A549 (cell line): ENCODE results near the gene EEFSEC. TPM values are rescaled to one million over a fixed set of nuclear protein-coding genes. Genes with fewer than 3 reads are reported as not detected.

ENCODE experiments used
- ATAC-seq, 2 experiments: fragments of 200-7000 bp in 1 of 2; fragments of >200 bp in 1 of 2; cut with Nextera tagmentation in 1 of 2; cut with Tn5 transposase in 1 of 2; 3 replicates each; pipeline versions ENCODE4 v1.8.0 to v1.9.1; 2018 to 2020; ENCODE audit warnings: mild to moderate bottlenecking in 1 of 2, moderate library complexity in 1 of 2
- CTCF ChIA-PET: fragments of 300-600 bp; sonication (Branson Sonifier 250); formaldehyde crosslinking; extraction: SDS; loops from one replicate; lab custom pipeline; 2021; ENCODE audit warnings: antibody characterized with exemption, inconsistent platforms; lab: Yijun Ruan, JAX
- POLR2A ChIA-PET: fragments of 350-600 bp; formaldehyde crosslinking; extraction: SDS; loops from one replicate; lab custom pipeline; 2021; ENCODE audit warnings: antibody characterized with exemption, inconsistent platforms; lab: Yijun Ruan, JAX
- DNase-seq, 2 experiments: peaks; one replicate each; pipeline versions ENCODE4 v3.0.0 to v3.0.0-alpha.2; 2011 to 2016; ENCODE audit warnings: low read depth in 1 of 2, low spot score in 1 of 2
- FAIRE-seq: peaks from 2 replicates; lab custom pipeline; 2011; peaks lifted over from hg19 to GRCh38; lab: Jason Lieb, UNC
- H3K27ac ChIP-seq, 2 experiments: fragments of >200 bp; sonication (Bioruptor Twin); formaldehyde crosslinking; 3 replicates each; pipeline ENCODE4 v1.5.1; 2016 to 2017
- H3K4me1 ChIP-seq: fragments of >200 bp; sonication (Bioruptor Twin); formaldehyde crosslinking; 3 replicates; pipeline ENCODE4 v1.6.1; 2016
- H3K4me2 ChIP-seq: fragments of >200 bp; sonication (Bioruptor Twin); formaldehyde crosslinking; 3 replicates; pipeline ENCODE4 v1.6.1; 2016
- H3K4me3 ChIP-seq: fragments of >200 bp; sonication (Bioruptor Twin); formaldehyde crosslinking; 3 replicates; pipeline ENCODE4 v1.5.1; 2016
- H3K9me3 ChIP-seq: fragments of >200 bp; sonication (Bioruptor Twin); formaldehyde crosslinking; 3 replicates; pipeline ENCODE4 v1.6.1; 2016
- CEBPB ChIP-seq, 2 experiments: fragments of >200 bp in 1 of 2; sonication (Bioruptor Twin) in 1 of 2; formaldehyde crosslinking in 1 of 2; IDR thresholded peaks; 2 replicates each; pipeline ENCODE4 v1.6.1; 2012 to 2016
- CHD4 ChIP-seq: fragments of 200-600 bp; sonication (generic); IDR thresholded peaks from 2 replicates; pipeline ENCODE4 v1.6.1; 2016; ENCODE audit warnings: antibody characterized with exemption, mild to moderate bottlenecking, borderline replicate concordance
- E2F6 ChIP-seq: IDR thresholded peaks from 2 replicates; pipeline ENCODE4 v1.6.1; 2012; ENCODE audit warnings: low read depth, borderline replicate concordance
- EHF ChIP-seq: fragments of 250-450 bp; sonication (Bioruptor Pico); IDR thresholded peaks from 2 replicates; pipeline ENCODE4 v1.5.0; 2020; ENCODE audit warnings: mild to moderate bottlenecking
- EHMT2 ChIP-seq: fragments of 200-600 bp; sonication (generic); IDR thresholded peaks from 2 replicates; pipeline ENCODE4 v1.6.1; 2016; ENCODE audit warnings: antibody characterized with exemption, low read depth, mild to moderate bottlenecking, moderate library complexity
- ESRRA ChIP-seq: fragments of 150-350 bp; IDR thresholded peaks from 2 replicates; pipeline ENCODE4 v1.6.1; 2014; ENCODE audit warnings: mild to moderate bottlenecking, low read length, borderline replicate concordance
- GATA3 ChIP-seq: IDR thresholded peaks from 2 replicates; pipeline ENCODE4 v1.6.1; 2012; ENCODE audit warnings: borderline replicate concordance
- HEYL ChIP-seq: fragments of 250-450 bp; sonication (Bioruptor Pico); IDR thresholded peaks from 2 replicates; pipeline ENCODE4 v1.8.0; 2021; ENCODE audit warnings: mild to moderate bottlenecking, moderate library complexity
- HMGXB4 ChIP-seq: fragments of 250-450 bp; sonication (Bioruptor Pico); IDR thresholded peaks from 2 replicates; pipeline ENCODE4 v1.5.0; 2021; ENCODE audit warnings: mild to moderate bottlenecking, moderate library complexity, borderline replicate concordance
- HOXA7 ChIP-seq: fragments of 250-450 bp; sonication (Bioruptor Pico); IDR thresholded peaks from 2 replicates; pipeline ENCODE4 v1.5.0; 2020; ENCODE audit warnings: mild to moderate bottlenecking, moderate library complexity
- HOXB13 ChIP-seq: fragments of 250-450 bp; sonication (Bioruptor Pico); IDR thresholded peaks from 2 replicates; pipeline ENCODE4 v1.5.0; 2020; ENCODE audit warnings: low read depth, mild to moderate bottlenecking, moderate library complexity
- HOXB5 ChIP-seq: fragments of 250-450 bp; sonication (Bioruptor Pico); IDR thresholded peaks from 2 replicates; pipeline ENCODE4 v1.5.0; 2020; ENCODE audit warnings: mild to moderate bottlenecking, moderate library complexity
- JUN ChIP-seq, 2 experiments: fragments of >200 bp; sonication (Bioruptor Twin); formaldehyde crosslinking; IDR thresholded peaks; 2 replicates in 1 of 2; 3 replicates in 1 of 2; pipeline ENCODE4 v1.6.1; 2016 to 2017
- KDM5A ChIP-seq: fragments of 200-600 bp; sonication (generic); IDR thresholded peaks from 2 replicates; pipeline ENCODE4 v1.6.1; 2016; ENCODE audit warnings: antibody characterized with exemption, mild to moderate bottlenecking
- MAFK ChIP-seq: fragments of 450-650 bp; IDR thresholded peaks from 2 replicates; pipeline ENCODE4 v1.6.1; 2014; ENCODE audit not compliant: partially characterized antibody
- NR3C1 ChIP-seq: fragments of >200 bp; sonication (Bioruptor Twin); formaldehyde crosslinking; IDR thresholded peaks from 3 replicates; pipeline ENCODE4 v1.6.1; 2017
- POLR2A ChIP-seq: IDR thresholded peaks from 2 replicates; pipeline ENCODE4 v1.6.1; 2012; ENCODE audit warnings: mild to moderate bottlenecking, low read length
- RARB ChIP-seq: fragments of 250-450 bp; sonication (Bioruptor Pico); IDR thresholded peaks from 2 replicates; pipeline ENCODE4 v1.8.0; 2021; ENCODE audit warnings: mild to moderate bottlenecking, moderate library complexity
- RCOR1 ChIP-seq: fragments of 150-350 bp; IDR thresholded peaks from 2 replicates; pipeline ENCODE4 v1.6.1; 2014; ENCODE audit warnings: antibody characterized with exemption, low read length, low read depth
- SMC3 ChIP-seq: fragments of >200 bp; sonication (Bioruptor Twin); formaldehyde crosslinking; IDR thresholded peaks from 3 replicates; pipeline ENCODE4 v1.6.1; 2018; ENCODE audit warnings: inconsistent platforms
- ZC3H11A ChIP-seq: fragments of 450-650 bp; IDR thresholded peaks from 2 replicates; pipeline ENCODE4 v1.6.1; 2014; ENCODE audit warnings: antibody characterized with exemption, mild to moderate bottlenecking
- ZFP36 ChIP-seq: fragments of 450-650 bp; IDR thresholded peaks from 2 replicates; pipeline ENCODE4 v1.6.1; 2014; ENCODE audit warnings: borderline replicate concordance; ENCODE audit not compliant: partially characterized antibody
- ZSCAN20 ChIP-seq: fragments of 250-450 bp; sonication (Bioruptor Pico); IDR thresholded peaks from 2 replicates; pipeline ENCODE4 v1.8.0; 2022; ENCODE audit warnings: mild to moderate bottlenecking, moderate library complexity
- WGBS: methylation state at CpG from one replicate; pipeline ENCODE4 v1.1.6; 2017; ENCODE audit errors: missing lambda C conversion rate; 5-methylcytosine and 5-hydroxymethylcytosine counted together
- polyA plus RNA-seq, 4 experiments: library from polyadenylated mRNA; depleted of rRNA in 3 of 4; stranded (reverse); fragments of >200 nt; fragmentation: RNase III in 1 of 4; extraction: RNeasy Plus Mini Kit Qiagen cat#74134 plus additional on column Dnase treatment in 1 of 4; gene quantifications; 2 replicates in 3 of 4; 3 replicates in 1 of 4; pipeline ENCODE4 v1.2.3, GENCODE V29; 2011 to 2017
- TF ChIP-seq, protein P1 (sequence below): fragments of 250-450 bp; sonication (Bioruptor Pico); IDR thresholded peaks from 2 replicates; pipeline ENCODE4 v1.5.0; 2020; ENCODE audit warnings: low read depth, mild to moderate bottlenecking, moderate library complexity
- TF ChIP-seq, protein P2 (sequence below): fragments of 200-600 bp; sonication (generic); IDR thresholded peaks from 2 replicates; pipeline ENCODE4 v1.6.1; 2016; ENCODE audit warnings: antibody characterized with exemption, mild to moderate bottlenecking, moderate library complexity
- TF ChIP-seq, protein P3 (sequence below): fragments of >200 bp; sonication (Bioruptor Twin); formaldehyde crosslinking; IDR thresholded peaks from 3 replicates; pipeline ENCODE4 v1.5.1; 2016
- TF ChIP-seq, protein P4 (sequence below): IDR thresholded peaks from 2 replicates; pipeline ENCODE4 v1.6.1; 2012

EEFSEC gene
- polyA plus RNA-seq, 2 of the 4 experiments (the other 2 are of a cell fraction), result 6.9 to 7.3 TPM

DNA sequence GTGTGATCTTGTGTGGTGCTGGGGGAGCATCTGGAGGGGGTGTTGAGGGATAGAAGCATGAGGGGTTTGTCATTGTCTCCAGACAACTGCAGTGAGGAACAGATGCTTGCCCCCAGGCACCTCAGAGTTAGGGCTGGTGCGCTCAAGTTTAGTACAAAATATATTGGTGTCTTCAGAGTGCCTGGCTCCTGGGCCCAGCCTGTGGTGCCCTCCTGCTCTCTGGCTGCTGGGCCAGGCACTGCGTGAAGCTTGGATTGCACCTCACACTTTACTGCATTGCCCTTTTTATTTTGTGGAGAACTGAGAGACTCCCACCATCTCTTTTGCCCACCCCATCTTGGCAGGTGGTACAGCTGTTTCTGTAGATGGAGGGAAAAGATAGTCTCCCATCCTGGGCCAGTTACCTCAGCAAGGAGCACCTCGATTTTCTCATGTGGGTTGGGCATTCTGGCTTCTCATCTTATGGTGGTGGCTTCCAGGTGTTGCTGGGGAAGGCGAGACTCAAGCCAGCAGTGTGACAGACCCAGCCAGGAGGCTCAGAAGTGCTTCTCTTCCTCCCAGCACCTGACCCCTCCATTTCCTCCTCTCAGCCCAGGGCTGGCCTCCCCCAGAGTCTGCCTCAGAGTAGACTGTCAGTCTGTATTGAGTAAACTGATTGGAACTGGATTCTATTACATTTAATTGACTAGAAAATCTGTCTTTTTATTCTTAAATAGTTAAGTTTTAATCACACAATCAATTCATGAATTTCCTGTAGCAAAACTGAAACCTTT is 173.0 kb downstream of the EEFSEC start:
- no peak overlapping the region for H3K4me3 ChIP-seq
- H3K4me2 ChIP-seq, result no peak overlapping the region
- DNase-seq (no peak), FAIRE-seq (no peak), ATAC-seq (no peak)
- CTCF ChIA-PET, result no interaction called here
- H3K9me3 ChIP-seq, result no peaks in the 10 kb centered on the region
- TF ChIP-seq, protein P1, sequence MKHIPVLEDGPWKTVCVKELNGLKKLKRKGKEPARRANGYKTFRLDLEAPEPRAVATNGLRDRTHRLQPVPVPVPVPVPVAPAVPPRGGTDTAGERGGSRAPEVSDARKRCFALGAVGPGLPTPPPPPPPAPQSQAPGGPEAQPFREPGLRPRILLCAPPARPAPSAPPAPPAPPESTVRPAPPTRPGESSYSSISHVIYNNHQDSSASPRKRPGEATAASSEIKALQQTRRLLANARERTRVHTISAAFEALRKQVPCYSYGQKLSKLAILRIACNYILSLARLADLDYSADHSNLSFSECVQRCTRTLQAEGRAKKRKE (CRISPR knock-in tag), result no peak
- TF ChIP-seq ZC3H11A, result no peak
- TF ChIP-seq HOXA7 (CRISPR knock-in tag), result no peak
- TF ChIP-seq E2F6, result no peak
- TF ChIP-seq SMC3, result no peak
- TF ChIP-seq POLR2A, result no peak
- TF ChIP-seq ESRRA, result no peak
- TF ChIP-seq, protein P2, sequence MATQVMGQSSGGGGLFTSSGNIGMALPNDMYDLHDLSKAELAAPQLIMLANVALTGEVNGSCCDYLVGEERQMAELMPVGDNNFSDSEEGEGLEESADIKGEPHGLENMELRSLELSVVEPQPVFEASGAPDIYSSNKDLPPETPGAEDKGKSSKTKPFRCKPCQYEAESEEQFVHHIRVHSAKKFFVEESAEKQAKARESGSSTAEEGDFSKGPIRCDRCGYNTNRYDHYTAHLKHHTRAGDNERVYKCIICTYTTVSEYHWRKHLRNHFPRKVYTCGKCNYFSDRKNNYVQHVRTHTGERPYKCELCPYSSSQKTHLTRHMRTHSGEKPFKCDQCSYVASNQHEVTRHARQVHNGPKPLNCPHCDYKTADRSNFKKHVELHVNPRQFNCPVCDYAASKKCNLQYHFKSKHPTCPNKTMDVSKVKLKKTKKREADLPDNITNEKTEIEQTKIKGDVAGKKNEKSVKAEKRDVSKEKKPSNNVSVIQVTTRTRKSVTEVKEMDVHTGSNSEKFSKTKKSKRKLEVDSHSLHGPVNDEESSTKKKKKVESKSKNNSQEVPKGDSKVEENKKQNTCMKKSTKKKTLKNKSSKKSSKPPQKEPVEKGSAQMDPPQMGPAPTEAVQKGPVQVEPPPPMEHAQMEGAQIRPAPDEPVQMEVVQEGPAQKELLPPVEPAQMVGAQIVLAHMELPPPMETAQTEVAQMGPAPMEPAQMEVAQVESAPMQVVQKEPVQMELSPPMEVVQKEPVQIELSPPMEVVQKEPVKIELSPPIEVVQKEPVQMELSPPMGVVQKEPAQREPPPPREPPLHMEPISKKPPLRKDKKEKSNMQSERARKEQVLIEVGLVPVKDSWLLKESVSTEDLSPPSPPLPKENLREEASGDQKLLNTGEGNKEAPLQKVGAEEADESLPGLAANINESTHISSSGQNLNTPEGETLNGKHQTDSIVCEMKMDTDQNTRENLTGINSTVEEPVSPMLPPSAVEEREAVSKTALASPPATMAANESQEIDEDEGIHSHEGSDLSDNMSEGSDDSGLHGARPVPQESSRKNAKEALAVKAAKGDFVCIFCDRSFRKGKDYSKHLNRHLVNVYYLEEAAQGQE, result no peak
- no peak for TF ChIP-seq HOXB5
- no peak for TF ChIP-seq JUN (IDR thresholded peaks at IDR 0.05)
- TF ChIP-seq NR3C1, result no peak
- TF ChIP-seq KDM5A, result no peak
- TF ChIP-seq MAFK, result no peak
- TF ChIP-seq ZFP36, result no peak
- TF ChIP-seq EHMT2, result no peak
- H3K4me1 ChIP-seq, result no peaks in the 10 kb centered on the region
- POLR2A ChIA-PET, result no interaction called here
- 72% methylated on average over 4 of the region's 4 CpGs for WGBS
- H3K27ac ChIP-seq, result no peak overlapping the region

GRCh38 chr3:128327606-128328031 is 174.3 kb downstream of the EEFSEC start:
- FAIRE-seq (no peak), DNase-seq (no peak), ATAC-seq (no peak)
- H3K4me1 ChIP-seq, result no peaks in the 10 kb centered on the region
- H3K4me2 ChIP-seq, result no peak overlapping the region
- TF ChIP-seq GATA3 (no peak), HMGXB4 (CRISPR knock-in tag) (no peak), MAFK (no peak), RARB (no peak), CHD4 (no peak), ZSCAN20 (no peak), KDM5A (no peak), CEBPB (IDR thresholded peaks at IDR 0.05) (no peak), RCOR1 (no peak), HOXA7 (CRISPR knock-in tag) (no peak), HOXB13 (no peak), HEYL (CRISPR knock-in tag) (no peak), EHF (CRISPR knock-in tag) (no peak)
- TF ChIP-seq, protein P3, sequence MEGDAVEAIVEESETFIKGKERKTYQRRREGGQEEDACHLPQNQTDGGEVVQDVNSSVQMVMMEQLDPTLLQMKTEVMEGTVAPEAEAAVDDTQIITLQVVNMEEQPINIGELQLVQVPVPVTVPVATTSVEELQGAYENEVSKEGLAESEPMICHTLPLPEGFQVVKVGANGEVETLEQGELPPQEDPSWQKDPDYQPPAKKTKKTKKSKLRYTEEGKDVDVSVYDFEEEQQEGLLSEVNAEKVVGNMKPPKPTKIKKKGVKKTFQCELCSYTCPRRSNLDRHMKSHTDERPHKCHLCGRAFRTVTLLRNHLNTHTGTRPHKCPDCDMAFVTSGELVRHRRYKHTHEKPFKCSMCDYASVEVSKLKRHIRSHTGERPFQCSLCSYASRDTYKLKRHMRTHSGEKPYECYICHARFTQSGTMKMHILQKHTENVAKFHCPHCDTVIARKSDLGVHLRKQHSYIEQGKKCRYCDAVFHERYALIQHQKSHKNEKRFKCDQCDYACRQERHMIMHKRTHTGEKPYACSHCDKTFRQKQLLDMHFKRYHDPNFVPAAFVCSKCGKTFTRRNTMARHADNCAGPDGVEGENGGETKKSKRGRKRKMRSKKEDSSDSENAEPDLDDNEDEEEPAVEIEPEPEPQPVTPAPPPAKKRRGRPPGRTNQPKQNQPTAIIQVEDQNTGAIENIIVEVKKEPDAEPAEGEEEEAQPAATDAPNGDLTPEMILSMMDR, result no peak
- TF ChIP-seq, protein P4, sequence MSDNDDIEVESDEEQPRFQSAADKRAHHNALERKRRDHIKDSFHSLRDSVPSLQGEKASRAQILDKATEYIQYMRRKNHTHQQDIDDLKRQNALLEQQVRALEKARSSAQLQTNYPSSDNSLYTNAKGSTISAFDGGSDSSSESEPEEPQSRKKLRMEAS, result no peak
- H3K4me3 ChIP-seq, result no peak overlapping the region
- POLR2A ChIA-PET, result no interaction called here
- no peak overlapping the region for H3K27ac ChIP-seq
- WGBS, result 91% methylated on average over 6 of the region's 6 CpGs
- H3K9me3 ChIP-seq, result no peaks in the 10 kb centered on the region
- CTCF ChIA-PET, result no interaction called here
